GM21515 (cell line): ENCODE results near the gene OPRM1.

Experiments used
- ATAC-seq: cut with Tn5 transposase; IDR thresholded peaks from one replicate; pipeline ENCODE4 v1.9.1; 2021; ENCODE audit not compliant: unreplicated experiment

The OPRM1 gene

DNA sequence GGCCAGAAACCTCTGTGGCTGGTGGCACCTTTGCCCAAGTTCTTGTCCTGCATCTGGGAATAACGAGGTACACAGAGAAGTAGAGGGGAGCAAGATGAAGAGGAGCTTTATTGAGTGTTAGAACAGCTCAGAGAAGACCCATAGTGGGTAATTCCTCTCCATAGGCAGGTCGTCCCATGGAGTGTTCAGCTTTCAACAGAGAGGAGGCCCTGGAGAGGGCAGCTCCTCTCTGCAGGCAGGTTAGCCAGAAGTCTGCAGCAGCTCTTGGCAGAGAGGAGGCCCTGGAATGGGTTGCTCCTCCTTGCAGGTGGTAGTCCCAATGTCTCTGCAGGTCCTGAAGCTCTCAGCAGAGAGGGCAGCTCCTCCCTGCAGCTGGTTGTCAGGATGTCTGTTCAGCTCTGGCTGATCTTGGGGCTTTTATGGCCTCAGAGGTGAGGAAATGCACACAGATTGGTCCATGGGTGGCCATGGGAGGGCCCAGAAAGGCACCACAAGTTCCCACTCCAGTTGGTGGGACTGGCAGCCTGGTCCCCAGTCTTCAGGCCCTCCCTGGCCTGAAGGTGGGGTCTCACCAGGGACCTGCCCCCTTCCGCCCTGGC lies 228.6 kb downstream of the OPRM1 start:
- no peak for ATAC-seq

DNA sequence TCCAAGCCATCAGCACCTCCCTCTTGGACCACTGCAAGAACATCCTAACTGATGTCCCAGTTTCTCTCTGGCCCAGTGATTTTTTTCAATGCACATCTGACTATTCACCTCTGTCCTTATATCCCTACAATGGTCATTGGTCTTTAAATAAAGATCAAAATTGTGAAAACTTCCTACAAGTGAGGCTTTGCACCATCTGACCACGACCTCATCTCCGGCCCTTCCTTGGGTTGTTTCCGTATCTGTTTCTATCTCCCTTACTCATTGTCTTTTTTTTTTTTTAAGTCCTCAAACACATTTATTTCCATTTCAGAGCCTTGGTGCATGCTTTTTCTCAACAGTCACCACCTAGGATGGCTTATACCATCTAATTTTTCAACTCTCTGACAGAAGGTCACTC lies 229.4 kb downstream of the OPRM1 start:
- ATAC-seq, result no peak

DNA sequence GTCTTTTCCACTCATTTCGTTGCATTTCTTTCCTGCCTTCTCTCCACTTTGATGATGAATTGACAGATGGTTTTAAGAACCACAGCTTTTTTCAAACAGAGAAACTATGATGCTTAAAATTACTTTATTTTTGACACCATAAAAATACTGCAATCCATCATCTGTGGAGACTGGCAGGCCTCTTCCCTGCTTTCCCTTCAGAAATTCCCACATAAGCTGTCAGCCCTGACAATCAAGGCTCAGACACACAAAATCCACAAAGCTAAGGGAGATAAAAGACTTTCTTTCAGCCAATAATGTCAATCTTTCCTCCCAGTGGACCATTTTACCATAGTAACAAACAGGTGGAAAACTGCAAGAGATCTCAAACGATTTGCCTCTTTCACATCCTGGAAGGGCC lies 235.1 kb downstream of the OPRM1 start:
- no peak for ATAC-seq

DNA sequence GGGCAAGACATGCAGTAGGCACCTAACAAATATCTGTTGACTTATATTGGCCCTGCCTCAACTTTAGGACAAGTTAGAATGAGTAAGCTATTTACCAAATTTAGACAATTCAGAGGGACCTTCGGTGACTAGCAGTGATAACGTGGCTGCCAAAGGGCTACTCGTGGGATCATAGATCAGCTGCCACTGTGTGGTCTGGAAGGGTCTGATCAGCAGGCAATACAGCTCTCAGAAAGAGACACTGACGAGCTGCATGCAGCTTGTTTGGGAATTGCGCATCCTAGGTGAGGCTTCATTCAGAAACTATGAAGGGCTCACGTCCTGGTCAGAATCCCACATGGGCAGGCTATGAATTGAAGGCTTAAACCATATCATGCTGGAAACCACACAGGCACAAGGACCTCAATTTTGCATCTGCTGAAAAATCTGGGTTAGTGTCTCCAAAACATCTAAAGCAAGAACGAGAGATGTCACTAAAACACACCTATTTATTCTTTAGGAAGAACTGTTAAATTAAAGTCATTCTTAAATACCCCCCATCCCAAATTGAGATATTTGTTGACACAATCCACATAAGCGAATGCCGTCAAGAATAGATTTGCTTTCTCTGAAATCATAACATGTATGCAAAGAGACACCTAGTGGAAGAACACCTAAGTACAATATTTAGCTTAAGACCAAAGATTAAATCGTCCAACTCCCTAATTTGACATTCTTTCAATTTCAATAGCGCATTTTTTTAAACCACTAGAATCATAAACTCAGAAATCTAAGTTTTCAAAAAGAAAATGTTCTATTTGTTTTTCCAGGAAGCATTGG lies 238.0 kb downstream of the OPRM1 start:
- ATAC-seq, result peak; percentile 71

DNA sequence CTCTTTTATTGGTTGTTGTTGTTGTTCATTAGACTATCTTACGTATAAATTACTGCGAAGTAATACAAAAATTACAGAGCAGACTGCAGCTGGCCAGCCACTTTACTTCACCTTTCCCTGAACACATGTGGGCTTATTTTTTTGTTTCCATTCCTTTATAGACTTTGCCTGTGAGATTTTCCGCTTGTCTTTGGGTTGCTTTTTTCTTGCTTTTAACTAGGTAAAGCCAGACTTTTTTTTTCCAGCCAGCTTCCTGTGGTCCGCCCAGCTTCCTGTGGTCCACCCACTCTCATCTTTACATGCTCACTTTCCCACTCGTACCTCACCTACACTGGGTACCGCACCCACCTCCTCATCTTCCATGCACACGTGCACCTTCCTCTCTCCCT lies 238.6 kb downstream of the OPRM1 start:
- ATAC-seq, result no peak

DNA sequence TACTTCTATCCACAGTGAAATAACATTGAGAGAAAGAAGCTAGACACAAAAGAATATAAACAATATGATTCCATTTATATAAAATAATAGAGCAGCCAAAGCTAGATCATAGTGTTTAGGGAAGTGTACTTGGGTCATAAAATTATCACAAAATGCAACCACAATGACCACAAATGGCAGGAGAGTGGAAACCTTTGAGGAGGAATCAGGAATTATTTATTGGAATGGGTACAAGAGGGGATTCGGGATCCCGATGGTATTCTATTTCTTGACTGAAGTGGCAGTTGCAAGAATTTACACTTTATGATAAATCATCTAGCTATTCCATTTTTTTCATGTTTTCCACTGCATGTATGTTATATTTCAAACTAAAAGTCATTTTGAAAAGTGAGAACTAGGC lies 241.5 kb downstream of the OPRM1 start:
- ATAC-seq, result no peak

DNA sequence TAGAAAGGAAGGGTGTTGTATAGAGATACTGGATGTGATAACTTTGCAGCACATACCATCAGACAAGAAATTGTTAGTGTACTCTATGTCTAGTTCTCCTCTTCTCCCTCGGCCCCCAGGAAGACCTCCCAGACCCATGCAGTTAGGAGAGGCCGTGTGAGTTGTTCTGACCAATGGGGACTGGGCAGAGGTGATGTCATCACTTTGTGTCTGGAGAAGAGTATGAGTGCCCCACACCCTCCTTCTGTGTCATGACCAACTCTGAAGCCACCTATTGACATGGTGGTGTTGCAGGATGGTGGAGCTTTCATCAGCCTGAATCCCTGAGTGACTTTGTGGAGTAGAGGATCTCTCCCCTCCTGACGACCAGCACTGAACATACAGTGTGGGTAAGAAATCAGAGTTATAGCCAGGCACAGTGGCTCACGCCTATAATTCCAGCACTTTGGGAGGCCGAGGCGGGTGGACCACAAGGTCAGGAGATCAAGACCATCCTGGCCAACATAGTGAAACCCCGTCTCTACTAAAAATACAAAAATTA lies 245.3 kb downstream of the OPRM1 start:
- ATAC-seq, result no peak

DNA sequence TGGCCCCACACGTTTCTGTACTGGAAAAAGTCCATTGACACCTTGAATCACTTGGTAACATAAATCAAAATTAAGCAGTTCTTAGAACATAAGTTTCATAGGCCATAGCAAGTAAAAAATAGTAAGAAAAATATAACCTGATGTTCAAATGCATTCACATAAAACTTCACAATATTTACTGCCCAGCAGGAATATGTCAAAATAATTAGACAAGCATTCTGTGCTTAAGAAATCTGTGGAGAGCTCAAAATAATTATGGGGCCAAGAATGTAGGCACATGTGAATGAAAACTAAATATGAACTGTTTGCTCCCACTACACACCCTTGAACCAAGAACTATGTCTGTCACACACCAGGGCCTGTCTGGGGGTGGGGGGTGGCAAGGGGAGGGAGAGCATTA lies 246.8 kb downstream of the OPRM1 start:
- no peak for ATAC-seq

DNA sequence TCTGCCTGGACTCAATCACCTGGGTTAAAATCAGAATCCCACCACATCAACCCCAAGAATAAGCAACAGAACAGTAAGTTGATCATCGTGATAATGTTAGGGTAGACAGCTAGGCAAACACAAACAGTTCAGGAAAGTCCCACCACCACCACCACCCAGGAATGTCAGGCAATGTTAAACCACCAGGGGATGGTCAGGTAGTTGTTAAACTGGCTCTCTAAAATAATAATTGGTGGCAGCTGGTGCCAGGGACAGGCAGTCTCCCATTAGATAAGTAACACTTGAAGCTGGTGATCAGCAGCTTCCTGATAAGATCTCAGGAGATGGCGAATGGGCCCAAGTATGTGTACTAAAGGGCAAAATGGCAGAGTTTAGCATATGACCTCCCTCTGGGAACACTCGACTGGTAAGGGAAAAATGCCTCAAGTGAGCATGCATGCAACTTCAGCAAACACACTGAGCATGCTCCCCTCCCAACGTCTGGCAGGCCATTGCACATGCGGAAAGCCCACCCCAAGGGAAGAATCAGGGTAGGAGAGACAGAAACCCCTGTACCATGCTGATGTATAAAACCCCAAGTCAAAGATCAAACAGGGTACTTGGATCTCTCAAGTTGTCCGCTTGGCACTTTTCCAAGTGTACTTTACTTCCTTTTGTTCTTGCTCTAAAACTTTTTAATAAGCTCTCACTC lies 250.9 kb downstream of the OPRM1 start:
- ATAC-seq, result no peak

DNA sequence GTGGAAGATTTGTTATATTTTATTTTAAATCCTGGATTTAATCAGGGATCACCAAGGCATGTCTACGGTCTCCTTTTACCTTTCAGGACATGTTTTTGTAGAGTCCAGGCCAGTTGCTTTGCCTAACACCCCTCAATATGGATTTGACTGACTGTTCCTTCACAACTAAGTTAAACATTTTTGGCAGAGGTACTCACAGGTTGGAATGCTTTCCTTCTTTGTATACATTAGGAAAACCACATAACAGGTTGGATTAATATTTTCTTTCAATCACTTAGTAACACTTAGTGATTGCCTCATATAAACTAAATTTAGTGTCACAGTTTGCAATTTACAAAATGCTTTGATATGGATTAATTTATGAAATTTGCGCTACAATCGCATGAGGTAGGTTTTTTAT lies 253.0 kb downstream of the OPRM1 start:
- no peak for ATAC-seq

DNA sequence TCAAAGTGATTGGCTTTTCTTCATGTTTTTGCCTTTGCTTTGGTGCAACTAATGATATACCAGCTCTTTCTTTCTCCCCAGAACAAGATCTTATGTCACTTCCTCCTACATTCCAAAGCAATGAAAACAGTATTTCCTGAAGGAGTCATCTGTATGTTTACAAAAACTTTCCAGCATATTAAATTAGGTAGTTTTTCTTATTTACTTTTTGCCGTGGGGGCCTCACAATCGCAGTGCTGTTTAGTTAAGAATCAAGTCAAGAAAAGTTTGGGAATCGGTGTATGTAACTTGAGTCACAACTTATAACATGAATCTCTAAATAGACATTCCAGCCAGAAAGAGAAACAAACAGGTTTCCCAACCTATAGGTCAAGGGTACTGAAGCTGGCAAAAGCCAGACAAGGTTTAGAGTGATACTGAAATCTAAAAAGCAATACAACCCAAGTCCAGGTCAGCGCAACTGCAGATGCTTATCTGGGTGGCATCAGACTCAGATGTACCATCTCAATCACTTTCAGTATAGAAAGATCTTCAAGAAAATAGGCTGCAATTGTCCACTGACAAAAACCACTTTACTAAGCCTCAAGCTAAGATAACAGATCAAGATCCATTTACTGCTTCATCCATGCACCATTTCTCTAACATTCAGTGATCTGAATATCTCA lies 253.9 kb downstream of the OPRM1 start:
- no peak for ATAC-seq

DNA sequence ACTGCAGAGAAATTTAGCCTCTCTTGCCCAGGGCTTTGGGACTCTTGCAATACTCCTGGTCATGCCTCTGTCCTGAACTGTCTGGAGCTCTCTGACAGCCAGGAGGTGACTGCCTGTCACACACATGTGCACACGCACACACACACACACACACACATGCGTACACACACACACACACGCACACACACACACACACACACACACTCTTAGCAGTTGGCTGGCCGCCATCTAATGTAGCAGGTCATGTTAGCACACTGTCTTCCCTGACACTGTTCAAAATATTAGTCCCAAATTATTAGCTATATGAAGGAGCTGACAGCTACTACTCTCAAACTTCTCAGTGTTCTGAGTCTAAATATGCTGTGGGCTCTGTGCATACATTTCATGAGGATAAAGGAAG lies 256.7 kb downstream of the OPRM1 start:
- no peak for ATAC-seq
